ENCODE results near the gene RTN4RL1. TPM values are rescaled to one million over a fixed set of nuclear protein-coding genes. Genes with fewer than 3 reads are reported as not detected.

RTN4RL1 gene
- total RNA-seq, 1 donor from 2014 or later: 11.5 TPM

DNA sequence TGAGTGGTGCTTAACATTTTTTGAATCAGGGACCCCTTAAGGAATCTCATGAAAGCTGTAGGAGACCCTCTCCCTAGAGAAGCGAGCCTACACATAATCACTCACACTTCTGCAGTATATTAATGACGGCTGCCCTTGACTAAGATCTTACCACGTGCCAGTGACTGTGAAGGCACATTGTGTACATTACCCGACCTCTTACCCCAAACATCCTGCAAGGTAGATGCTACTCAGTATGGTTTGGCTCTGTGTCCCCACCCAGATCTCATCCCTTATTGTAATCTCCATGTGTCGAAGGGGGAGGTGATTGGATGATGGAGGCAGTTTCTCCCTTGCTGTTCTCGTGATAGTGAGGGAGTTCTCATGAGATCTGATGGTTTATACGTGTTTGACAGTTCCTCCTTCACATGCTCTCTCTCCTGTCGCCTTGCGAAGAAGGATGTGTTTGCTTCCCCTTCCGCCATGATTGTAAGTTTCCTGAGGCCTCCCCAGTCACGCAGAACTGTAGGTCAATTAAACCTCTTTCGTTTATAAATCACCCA, 54.2 kb downstream of the RTN4RL1 start:
- Histone ChIP-seq H3K27me3 (no peaks in the 10 kb centered on the region), H3K4me3 (no peak overlapping the region), H3K27ac (no peak overlapping the region), H3K4me1 (no peaks in the 10 kb centered on the region), H3K9me3 (no peaks in the 10 kb centered on the region), H3K36me3 (no peaks in the 10 kb centered on the region)
- DNase-seq (ENCODE audit: low spot score in 2 of 2): no peak
- intact Hi-C loops (cut with DNase I): no loop called here
- TF ChIP-seq, protein P1, sequence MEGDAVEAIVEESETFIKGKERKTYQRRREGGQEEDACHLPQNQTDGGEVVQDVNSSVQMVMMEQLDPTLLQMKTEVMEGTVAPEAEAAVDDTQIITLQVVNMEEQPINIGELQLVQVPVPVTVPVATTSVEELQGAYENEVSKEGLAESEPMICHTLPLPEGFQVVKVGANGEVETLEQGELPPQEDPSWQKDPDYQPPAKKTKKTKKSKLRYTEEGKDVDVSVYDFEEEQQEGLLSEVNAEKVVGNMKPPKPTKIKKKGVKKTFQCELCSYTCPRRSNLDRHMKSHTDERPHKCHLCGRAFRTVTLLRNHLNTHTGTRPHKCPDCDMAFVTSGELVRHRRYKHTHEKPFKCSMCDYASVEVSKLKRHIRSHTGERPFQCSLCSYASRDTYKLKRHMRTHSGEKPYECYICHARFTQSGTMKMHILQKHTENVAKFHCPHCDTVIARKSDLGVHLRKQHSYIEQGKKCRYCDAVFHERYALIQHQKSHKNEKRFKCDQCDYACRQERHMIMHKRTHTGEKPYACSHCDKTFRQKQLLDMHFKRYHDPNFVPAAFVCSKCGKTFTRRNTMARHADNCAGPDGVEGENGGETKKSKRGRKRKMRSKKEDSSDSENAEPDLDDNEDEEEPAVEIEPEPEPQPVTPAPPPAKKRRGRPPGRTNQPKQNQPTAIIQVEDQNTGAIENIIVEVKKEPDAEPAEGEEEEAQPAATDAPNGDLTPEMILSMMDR (IDR thresholded peaks at IDR 0.05): no peak

DNA sequence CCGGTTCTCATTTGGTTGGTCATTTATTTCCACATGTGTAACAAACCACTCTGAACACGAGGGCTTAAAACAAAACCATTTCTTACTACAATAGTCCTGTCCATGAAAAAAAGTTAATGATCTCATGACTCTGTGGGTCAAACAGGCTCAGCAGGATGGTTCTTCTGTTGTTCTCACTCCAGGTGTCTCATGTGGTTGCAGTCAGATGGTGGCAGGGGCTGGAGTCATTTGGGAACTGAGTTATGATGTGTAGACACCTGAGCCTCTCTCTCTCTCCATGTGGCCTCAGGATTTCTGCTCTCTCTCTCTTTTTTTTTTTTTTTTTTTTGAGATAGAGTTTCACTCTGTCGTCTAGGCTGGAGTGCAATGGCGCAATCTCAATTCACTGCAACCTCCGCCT, 55.4 kb downstream of the RTN4RL1 start:
- Histone ChIP-seq H3K4me3 (no peak overlapping the region), H3K4me1 (no peaks in the 10 kb centered on the region), H3K27me3 (no peaks in the 10 kb centered on the region), H3K36me3 (no peaks in the 10 kb centered on the region), H3K27ac (no peak overlapping the region), H3K9me3 (no peaks in the 10 kb centered on the region)
- intact Hi-C loops (cut with DNase I): no loop called here
- TF ChIP-seq, protein P1 (IDR thresholded peaks at IDR 0.05): no peak
- no peak for DNase-seq (ENCODE audit: low spot score in 2 of 2)

DNA sequence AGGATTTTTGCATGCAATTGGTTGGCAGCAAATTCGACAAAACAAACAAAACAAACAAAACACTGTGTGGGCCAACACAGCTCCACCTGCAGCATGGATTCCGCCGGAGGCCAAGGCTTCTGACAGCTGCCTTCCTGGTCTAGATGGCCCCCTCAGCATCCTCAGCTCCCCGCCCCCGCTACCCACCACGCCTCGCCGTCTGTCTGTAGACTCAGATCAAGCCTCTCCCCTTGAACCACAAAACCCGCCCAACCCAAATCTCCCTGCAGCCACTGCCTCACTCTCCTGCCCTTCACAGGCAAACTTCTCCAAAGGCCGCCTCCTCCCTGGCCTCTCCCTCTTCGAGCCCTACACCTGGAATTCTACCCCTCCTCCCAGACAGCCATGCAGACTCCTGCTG, 57.9 kb downstream of the RTN4RL1 start:
- TF ChIP-seq, protein P1 (IDR thresholded peaks at IDR 0.05): no peak
- Histone ChIP-seq H3K36me3 (no peaks in the 10 kb centered on the region), H3K4me3 (no peak overlapping the region), H3K27ac (no peak overlapping the region), H3K27me3 (no peaks in the 10 kb centered on the region), H3K9me3 (no peaks in the 10 kb centered on the region), H3K4me1 (no peaks in the 10 kb centered on the region)
- intact Hi-C loops (cut with DNase I): no loop called here
- no peak for DNase-seq (ENCODE audit: low spot score in 2 of 2)

DNA sequence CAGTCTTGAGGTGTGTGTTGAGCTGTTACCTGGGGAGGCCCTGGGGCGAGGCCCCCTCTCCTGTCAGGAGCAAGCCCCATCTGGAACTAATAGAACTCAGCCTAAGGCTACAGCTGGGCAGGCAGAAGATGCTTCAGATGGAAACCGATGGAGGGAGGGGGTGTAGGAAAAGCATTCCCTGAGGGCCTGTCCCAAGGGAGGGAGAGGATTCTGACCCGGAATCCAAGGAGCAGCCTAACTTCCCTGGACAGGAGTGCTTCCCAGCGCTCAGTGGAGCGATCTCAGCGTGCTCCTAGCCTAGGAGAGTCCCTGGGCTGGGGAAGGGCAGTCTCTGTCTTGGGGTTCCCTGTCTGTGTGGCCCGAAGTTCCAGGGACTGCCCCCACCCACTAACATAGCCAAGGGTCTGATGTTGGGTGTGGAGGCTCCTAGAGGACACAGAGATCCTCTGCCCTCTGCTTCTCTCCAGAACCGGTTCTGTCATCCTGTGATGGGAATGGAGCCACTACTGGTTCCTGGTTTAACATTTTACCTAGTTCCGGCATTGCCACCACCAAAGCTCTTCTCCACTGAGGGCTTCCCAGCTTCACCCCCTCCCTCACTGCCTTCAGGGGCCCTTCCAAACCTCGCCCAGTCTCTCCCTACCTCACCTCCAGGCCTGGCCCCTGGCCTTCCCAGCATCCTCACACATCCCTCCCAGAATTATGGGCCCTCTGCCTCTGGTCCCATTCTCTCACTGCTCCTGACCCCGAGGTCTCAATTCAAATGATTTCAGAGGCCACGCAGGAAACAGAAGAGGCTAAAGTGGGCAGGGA, 58.7 kb downstream of the RTN4RL1 start:
- Histone ChIP-seq H3K36me3 (no peaks in the 10 kb centered on the region), H3K27me3 (no peaks in the 10 kb centered on the region), H3K4me1 (no peaks in the 10 kb centered on the region), H3K4me3 (no peak overlapping the region), H3K27ac (no peak overlapping the region), H3K9me3 (no peaks in the 10 kb centered on the region)
- TF ChIP-seq, protein P1 (IDR thresholded peaks at IDR 0.05): no peak
- no peak for DNase-seq (ENCODE audit: low spot score in 2 of 2)
- intact Hi-C loops (cut with DNase I): no loop called here

DNA sequence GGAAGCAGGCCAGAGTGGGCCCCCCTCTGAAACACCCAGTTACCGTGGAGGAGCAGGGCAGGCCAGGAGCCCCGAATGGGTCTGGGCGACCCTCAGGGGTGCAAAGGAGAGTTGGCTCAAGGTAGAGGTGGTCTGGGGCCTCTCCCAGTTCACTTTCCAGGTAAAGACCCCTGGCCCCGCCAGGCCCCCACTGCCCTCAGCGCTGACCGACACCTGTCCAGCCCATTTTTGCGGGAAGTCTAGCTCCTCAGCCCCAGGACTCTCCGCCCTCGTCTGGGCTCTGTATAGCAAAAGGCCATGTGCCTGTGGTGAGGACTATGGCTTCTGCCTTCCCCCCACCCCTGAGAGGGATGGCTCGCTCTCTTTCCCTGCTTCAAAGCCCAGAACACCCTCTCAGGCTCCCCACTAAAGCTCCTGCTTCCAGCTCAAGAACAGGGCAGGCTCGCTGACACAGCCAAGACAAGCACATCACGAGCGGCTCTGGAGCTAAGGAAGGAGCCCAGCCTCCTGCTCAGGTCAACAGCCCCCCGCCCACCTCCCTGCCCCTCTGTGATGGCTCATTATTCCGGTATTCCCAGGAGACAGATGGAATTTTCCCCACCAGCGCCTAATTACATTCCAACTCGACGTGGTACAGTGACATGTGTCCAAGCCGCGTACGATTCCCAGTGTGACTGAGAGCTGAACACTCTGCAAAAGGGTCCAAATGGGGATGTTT, 59.4 kb downstream of the RTN4RL1 start:
- Histone ChIP-seq H3K27me3 (no peaks in the 10 kb centered on the region), H3K4me1 (no peaks in the 10 kb centered on the region), H3K27ac (no peak overlapping the region), H3K36me3 (no peaks in the 10 kb centered on the region), H3K4me3 (no peak overlapping the region), H3K9me3 (no peaks in the 10 kb centered on the region)
- TF ChIP-seq, protein P1 (IDR thresholded peaks at IDR 0.05): no peak
- intact Hi-C loops (cut with DNase I): no loop called here
- no peak for DNase-seq (ENCODE audit: low spot score in 2 of 2)

All from ascending aorta (tissue), 2 donors.